ENCODE measurements around the gene FNDC3B. TPM values are rescaled to one million over a fixed set of nuclear protein-coding genes. Genes with fewer than 3 reads are reported as not detected.
"Not testable (repeated sequence)": the region's sequence is repeated elsewhere in the genome, so short reads cannot be mapped to it uniquely, and the experiment has no call there.

The FNDC3B gene
- total and polyA plus RNA-seq, 12 donors = 9.7 to 118 (median 85.0) TPM

- no peaks in the 10 kb centered on the region for H3K27me3 ChIP-seq
- ATAC-seq (no peak), DNase-seq (no peak)
- H3K9me3 ChIP-seq = peaks cover 0 to 21% (median 14%) of the 10 kb centered on the region in 11 donors
- H3K4me3 ChIP-seq = no peak overlapping the region
- TF ChIP-seq CTCF (IDR thresholded peaks at IDR 0.05) = no peak
- intact Hi-C loops (cut with DNase I) = no loop called here
- H3K4me1 ChIP-seq = no peaks in the 10 kb centered on the region
- no peaks in the 10 kb centered on the region for H3K36me3 ChIP-seq
- H3K27ac ChIP-seq = no peak overlapping the region
Observed at GRCh38 chr3:171995486-171995885, 43.9 kb upstream of the FNDC3B start.

- Histone ChIP-seq H3K4me1 (no peaks in the 10 kb centered on the region), H3K27ac (no peak overlapping the region), H3K9me3 (peaks cover 0 to 21% (median 14%) of the 10 kb centered on the region in 11 donors), H3K36me3 (no peaks in the 10 kb centered on the region), H3K4me3 (no peak overlapping the region), H3K27me3 (no peaks in the 10 kb centered on the region)
- 93 to 96% methylated on average over 2 of the region's 2 CpGs for WGBS, 2 donors
- ATAC-seq (no peak), DNase-seq (no peak)
- TF ChIP-seq CTCF (IDR thresholded peaks at IDR 0.05) = no peak
- intact Hi-C loops (cut with DNase I) = no loop called here
Observed at GRCh38 chr3:171996178-171996817, 43.1 kb upstream of the FNDC3B start.

GRCh38 chr3:171998731-171999130, 40.6 kb upstream of the FNDC3B start:
- H3K36me3 ChIP-seq; H3K4me3 ChIP-seq; intact Hi-C loops (cut with DNase I); H3K27ac ChIP-seq; H3K27me3 ChIP-seq; ATAC-seq; H3K4me1 ChIP-seq; DNase-seq: not testable (repeated sequence)
- WGBS, 2 donors = 88 to 94% methylated on average over 8 to 16 of the region's 24 CpGs
- H3K9me3 ChIP-seq = peaks cover 0 to 30% (median 17%) of the 10 kb centered on the region in 11 donors

GRCh38 chr3:172001616-172002015, 37.8 kb upstream of the FNDC3B start:
- intact Hi-C loops (cut with DNase I); H3K27ac ChIP-seq; H3K4me3 ChIP-seq; H3K27me3 ChIP-seq; DNase-seq; ATAC-seq; H3K4me1 ChIP-seq; H3K36me3 ChIP-seq: not testable (repeated sequence)
- WGBS, 2 donors = 96 to 97% methylated on average over 1 of the region's 1 CpG
- peaks cover 0 to 20% (median 9%) of the 10 kb centered on the region in 11 donors for H3K9me3 ChIP-seq

- Histone ChIP-seq H3K27ac (no peak overlapping the region), H3K4me1 (no peaks in the 10 kb centered on the region), H3K4me3 (no peak overlapping the region), H3K36me3 (no peaks in the 10 kb centered on the region), H3K27me3 (no peaks in the 10 kb centered on the region), H3K9me3 (peaks cover 0 to 11% (median under 1%) of the 10 kb centered on the region in 11 donors)
- 74 to 84% methylated on average over 4 of the region's 4 CpGs for WGBS, 2 donors
- DNase-seq (no peak), ATAC-seq (no peak)
- TF ChIP-seq CTCF (IDR thresholded peaks at IDR 0.05) = no peak
- intact Hi-C loops (cut with DNase I) = no loop called here
Observed at GRCh38 chr3:172002512-172003078, 36.8 kb upstream of the FNDC3B start.

Measured in heart right ventricle (tissue), 16 donors.